ENCODE results near the gene RIPK1.

GRCh38 chr6:3076320-3076719 is 8.0 kb downstream of the RIPK1 start:
- TF ChIP-seq, protein P1, sequence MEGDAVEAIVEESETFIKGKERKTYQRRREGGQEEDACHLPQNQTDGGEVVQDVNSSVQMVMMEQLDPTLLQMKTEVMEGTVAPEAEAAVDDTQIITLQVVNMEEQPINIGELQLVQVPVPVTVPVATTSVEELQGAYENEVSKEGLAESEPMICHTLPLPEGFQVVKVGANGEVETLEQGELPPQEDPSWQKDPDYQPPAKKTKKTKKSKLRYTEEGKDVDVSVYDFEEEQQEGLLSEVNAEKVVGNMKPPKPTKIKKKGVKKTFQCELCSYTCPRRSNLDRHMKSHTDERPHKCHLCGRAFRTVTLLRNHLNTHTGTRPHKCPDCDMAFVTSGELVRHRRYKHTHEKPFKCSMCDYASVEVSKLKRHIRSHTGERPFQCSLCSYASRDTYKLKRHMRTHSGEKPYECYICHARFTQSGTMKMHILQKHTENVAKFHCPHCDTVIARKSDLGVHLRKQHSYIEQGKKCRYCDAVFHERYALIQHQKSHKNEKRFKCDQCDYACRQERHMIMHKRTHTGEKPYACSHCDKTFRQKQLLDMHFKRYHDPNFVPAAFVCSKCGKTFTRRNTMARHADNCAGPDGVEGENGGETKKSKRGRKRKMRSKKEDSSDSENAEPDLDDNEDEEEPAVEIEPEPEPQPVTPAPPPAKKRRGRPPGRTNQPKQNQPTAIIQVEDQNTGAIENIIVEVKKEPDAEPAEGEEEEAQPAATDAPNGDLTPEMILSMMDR (IDR thresholded peaks at IDR 0.05; ENCODE audit: insufficient read depth, low read length), result no peak
- TF ChIP-seq GABPA (IDR thresholded peaks at IDR 0.05; ENCODE audit: low read depth), result no peak
